ENCODE measurements around the gene SFTPB.

SFTPB gene

GRCh38 chr2:85704038-85704437 is 36.0 kb upstream of the SFTPB start:
- POLR2A ChIA-PET, result interaction anchor here (1.0 kb wide), 1 partner anchor 109 kb away, joined by 3 read pairs; the partner anchor contains the start of gene RNF181
- H3K9me3 ChIP-seq (ENCODE audit: control insufficient read depth, insufficient read depth, low read depth, low read length), result no peaks in the 10 kb centered on the region
- no peak overlapping the region for H3K4me3 ChIP-seq (ENCODE audit: low read depth, low read length)
- no peak overlapping the region for H3K27ac ChIP-seq (ENCODE audit: extremely low read depth, low read depth, low read length)
- no peaks in the 10 kb centered on the region; the same call in 1 of the 2 replicates for H3K4me1 ChIP-seq (ENCODE audit: control insufficient read depth, insufficient read depth, low read length)
- H3K36me3 ChIP-seq (ENCODE audit: control insufficient read depth in 2 of 2, insufficient read depth in 1 of 2, low read length in 2 of 2), result no peaks in the 10 kb centered on the region
- TF ChIP-seq, protein P1, sequence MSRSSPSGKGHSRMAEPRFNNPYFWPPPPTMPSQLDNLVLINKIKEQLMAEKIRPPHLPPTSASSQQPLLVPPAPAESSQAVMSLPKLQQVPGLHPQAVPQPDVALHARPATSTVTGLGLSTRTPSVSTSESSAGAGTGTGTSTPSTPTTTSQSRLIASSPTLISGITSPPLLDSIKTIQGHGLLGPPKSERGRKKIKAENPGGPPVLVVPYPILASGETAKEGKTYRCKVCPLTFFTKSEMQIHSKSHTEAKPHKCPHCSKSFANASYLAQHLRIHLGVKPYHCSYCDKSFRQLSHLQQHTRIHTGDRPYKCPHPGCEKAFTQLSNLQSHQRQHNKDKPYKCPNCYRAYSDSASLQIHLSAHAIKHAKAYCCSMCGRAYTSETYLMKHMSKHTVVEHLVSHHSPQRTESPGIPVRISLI (tag by site-specific recombination; IDR thresholded peaks at IDR 0.05), result no peak
- TF ChIP-seq, protein P2, sequence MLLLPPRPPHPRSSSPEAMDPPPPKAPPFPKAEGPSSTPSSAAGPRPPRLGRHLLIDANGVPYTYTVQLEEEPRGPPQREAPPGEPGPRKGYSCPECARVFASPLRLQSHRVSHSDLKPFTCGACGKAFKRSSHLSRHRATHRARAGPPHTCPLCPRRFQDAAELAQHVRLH (tag by site-specific recombination; IDR thresholded peaks at IDR 0.05), result no peak
- TF ChIP-seq ZNF626 (tag by site-specific recombination; IDR thresholded peaks at IDR 0.05), result no peak
- TF ChIP-seq ZNF558 (tag by site-specific recombination; IDR thresholded peaks at IDR 0.05), result no peak
- no peak for TF ChIP-seq ZNF132 (tag by site-specific recombination; IDR thresholded peaks at IDR 0.05; ENCODE audit: borderline replicate concordance)
- no peak for TF ChIP-seq ZNF112 (tag by site-specific recombination; IDR thresholded peaks at IDR 0.05)
- TF ChIP-seq ZNF394 (tag by site-specific recombination; IDR thresholded peaks at IDR 0.05; ENCODE audit: borderline replicate concordance), result no peak
- no peak for TF ChIP-seq ZBTB1 (tag by site-specific recombination; IDR thresholded peaks at IDR 0.05)
- no peak for TF ChIP-seq ZNF677 (tag by site-specific recombination; IDR thresholded peaks at IDR 0.05)
- TF ChIP-seq ZNF140 (tag by site-specific recombination; IDR thresholded peaks at IDR 0.05), result no peak
- TF ChIP-seq ZBTB11 (tag by site-specific recombination; conservative IDR thresholded peaks at IDR 0.05; ENCODE audit: low read depth), result no peak
- no peak for TF ChIP-seq ZNF658 (tag by site-specific recombination; IDR thresholded peaks at IDR 0.05)
- TF ChIP-seq, protein P3, sequence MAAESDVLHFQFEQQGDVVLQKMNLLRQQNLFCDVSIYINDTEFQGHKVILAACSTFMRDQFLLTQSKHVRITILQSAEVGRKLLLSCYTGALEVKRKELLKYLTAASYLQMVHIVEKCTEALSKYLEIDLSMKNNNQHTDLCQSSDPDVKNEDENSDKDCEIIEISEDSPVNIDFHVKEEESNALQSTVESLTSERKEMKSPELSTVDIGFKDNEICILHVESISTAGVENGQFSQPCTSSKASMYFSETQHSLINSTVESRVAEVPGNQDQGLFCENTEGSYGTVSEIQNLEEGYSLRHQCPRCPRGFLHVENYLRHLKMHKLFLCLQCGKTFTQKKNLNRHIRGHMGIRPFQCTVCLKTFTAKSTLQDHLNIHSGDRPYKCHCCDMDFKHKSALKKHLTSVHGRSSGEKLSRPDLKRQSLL (tag by site-specific recombination; IDR thresholded peaks at IDR 0.05), result no peak
- TF ChIP-seq ZSCAN18 (tag by site-specific recombination; IDR thresholded peaks at IDR 0.05), result no peak
- CTCF ChIA-PET, result interaction anchor here (0.6 to 7.1 kb wide), 4 partner anchors 8 to 25 kb away, joined by 4 to 54 read pairs (median 9); partner anchors contain the start of gene GNLY

- Histone ChIP-seq H3K4me1 (ENCODE audit: control insufficient read depth, insufficient read depth, low read length) (no peaks in the 10 kb centered on the region; the same call in 1 of the 2 replicates), H3K36me3 (ENCODE audit: control insufficient read depth in 2 of 2, insufficient read depth in 1 of 2, low read length in 2 of 2) (no peaks in the 10 kb centered on the region), H3K27ac (ENCODE audit: extremely low read depth, low read depth, low read length) (no peak overlapping the region), H3K4me3 (ENCODE audit: low read depth, low read length) (no peak overlapping the region), H3K9me3 (ENCODE audit: control insufficient read depth, insufficient read depth, low read depth, low read length) (no peaks in the 10 kb centered on the region)
- ChIA-PET POLR2A (no interaction called here), CTCF (interaction anchor here (0.6 to 7.1 kb wide), 3 partner anchors 7 to 706 kb away, joined by 6 to 54 read pairs (median 6); partner anchors contain the start of gene GNLY)
- peak; percentile 81 for TF ChIP-seq ZNF366 (tag by site-specific recombination; conservative IDR thresholded peaks at IDR 0.05)
- TF ChIP-seq, protein P4, sequence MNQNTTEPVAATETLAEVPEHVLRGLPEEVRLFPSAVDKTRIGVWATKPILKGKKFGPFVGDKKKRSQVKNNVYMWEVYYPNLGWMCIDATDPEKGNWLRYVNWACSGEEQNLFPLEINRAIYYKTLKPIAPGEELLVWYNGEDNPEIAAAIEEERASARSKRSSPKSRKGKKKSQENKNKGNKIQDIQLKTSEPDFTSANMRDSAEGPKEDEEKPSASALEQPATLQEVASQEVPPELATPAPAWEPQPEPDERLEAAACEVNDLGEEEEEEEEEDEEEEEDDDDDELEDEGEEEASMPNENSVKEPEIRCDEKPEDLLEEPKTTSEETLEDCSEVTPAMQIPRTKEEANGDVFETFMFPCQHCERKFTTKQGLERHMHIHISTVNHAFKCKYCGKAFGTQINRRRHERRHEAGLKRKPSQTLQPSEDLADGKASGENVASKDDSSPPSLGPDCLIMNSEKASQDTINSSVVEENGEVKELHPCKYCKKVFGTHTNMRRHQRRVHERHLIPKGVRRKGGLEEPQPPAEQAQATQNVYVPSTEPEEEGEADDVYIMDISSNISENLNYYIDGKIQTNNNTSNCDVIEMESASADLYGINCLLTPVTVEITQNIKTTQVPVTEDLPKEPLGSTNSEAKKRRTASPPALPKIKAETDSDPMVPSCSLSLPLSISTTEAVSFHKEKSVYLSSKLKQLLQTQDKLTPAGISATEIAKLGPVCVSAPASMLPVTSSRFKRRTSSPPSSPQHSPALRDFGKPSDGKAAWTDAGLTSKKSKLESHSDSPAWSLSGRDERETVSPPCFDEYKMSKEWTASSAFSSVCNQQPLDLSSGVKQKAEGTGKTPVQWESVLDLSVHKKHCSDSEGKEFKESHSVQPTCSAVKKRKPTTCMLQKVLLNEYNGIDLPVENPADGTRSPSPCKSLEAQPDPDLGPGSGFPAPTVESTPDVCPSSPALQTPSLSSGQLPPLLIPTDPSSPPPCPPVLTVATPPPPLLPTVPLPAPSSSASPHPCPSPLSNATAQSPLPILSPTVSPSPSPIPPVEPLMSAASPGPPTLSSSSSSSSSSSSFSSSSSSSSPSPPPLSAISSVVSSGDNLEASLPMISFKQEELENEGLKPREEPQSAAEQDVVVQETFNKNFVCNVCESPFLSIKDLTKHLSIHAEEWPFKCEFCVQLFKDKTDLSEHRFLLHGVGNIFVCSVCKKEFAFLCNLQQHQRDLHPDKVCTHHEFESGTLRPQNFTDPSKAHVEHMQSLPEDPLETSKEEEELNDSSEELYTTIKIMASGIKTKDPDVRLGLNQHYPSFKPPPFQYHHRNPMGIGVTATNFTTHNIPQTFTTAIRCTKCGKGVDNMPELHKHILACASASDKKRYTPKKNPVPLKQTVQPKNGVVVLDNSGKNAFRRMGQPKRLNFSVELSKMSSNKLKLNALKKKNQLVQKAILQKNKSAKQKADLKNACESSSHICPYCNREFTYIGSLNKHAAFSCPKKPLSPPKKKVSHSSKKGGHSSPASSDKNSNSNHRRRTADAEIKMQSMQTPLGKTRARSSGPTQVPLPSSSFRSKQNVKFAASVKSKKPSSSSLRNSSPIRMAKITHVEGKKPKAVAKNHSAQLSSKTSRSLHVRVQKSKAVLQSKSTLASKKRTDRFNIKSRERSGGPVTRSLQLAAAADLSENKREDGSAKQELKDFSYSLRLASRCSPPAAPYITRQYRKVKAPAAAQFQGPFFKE (tag by site-specific recombination; IDR thresholded peaks at IDR 0.05; ENCODE audit: borderline replicate concordance), result no peak
Observed at GRCh38 chr2:85703329-85703728, 35.3 kb upstream of the SFTPB start.
